AG04449 (cell line): ENCODE measurements around the gene PIBF1.

Experiments
- CTCF ChIA-PET: fragments of 350-600 bp; formaldehyde crosslinking; extraction: SDS; loops from one replicate; lab custom pipeline; 2021; ENCODE audit warnings: antibody characterized with exemption; lab: Yijun Ruan, JAX
- POLR2A ChIA-PET: fragments of 400-600, 350-600 bp; formaldehyde crosslinking; extraction: SDS; loops from one replicate; lab custom pipeline; 2020; ENCODE audit warnings: antibody characterized with exemption, inconsistent platforms; lab: Yijun Ruan, JAX
- DNase-seq: peaks from one replicate; pipeline ENCODE4 v3.0.0-alpha.2; 2010; ENCODE audit warnings: low read depth, low spot score
- H3K4me3 ChIP-seq: 2 replicates; pipeline ENCODE4 v1.5.1; 2011; ENCODE audit warnings: low read depth, mild to moderate bottlenecking, control low read depth, low read length
- CTCF ChIP-seq: IDR thresholded peaks from one replicate; pipeline ENCODE4 v1.5.1; 2011; ENCODE audit warnings: mild to moderate bottlenecking, moderate library complexity, low read length, control low read depth, inconsistent platforms; ENCODE audit not compliant: insufficient read depth; ENCODE audit errors: missing control alignments

Gene PIBF1

GRCh38 chr13:72852207-72852606 lies 70.3 kb downstream of the PIBF1 start:
- ChIA-PET CTCF (interaction anchor here (1.8 to 4.7 kb wide), 2 partner anchors 11 to 12 kb away, joined by 4 to 29 read pairs; no protein-coding TSS in a partner anchor), POLR2A (no interaction called here)
- no peak overlapping the region for H3K4me3 ChIP-seq
- no peak for TF ChIP-seq CTCF
- DNase-seq = no peak

GRCh38 chr13:72853000-72853399 lies 71.1 kb downstream of the PIBF1 start:
- H3K4me3 ChIP-seq = no peak overlapping the region
- no peak for DNase-seq
- POLR2A ChIA-PET = no interaction called here
- no peak for TF ChIP-seq CTCF
- CTCF ChIA-PET = interaction anchor here (0.6 to 1.8 kb wide), 2 partner anchors 10 to 17 kb away, joined by 3 to 4 read pairs; no protein-coding TSS in a partner anchor

- no peak for TF ChIP-seq CTCF
- ChIA-PET CTCF (interaction anchor here (0.7 to 1.2 kb wide), 3 partner anchors 9 to 1355 kb away, joined by 3 to 4 read pairs (median 3); no protein-coding TSS in a partner anchor), POLR2A (no interaction called here)
- H3K4me3 ChIP-seq = no peak overlapping the region
- peak; percentile 28 for DNase-seq
Observed at GRCh38 chr13:72864142-72865011, 82.4 kb downstream of the PIBF1 start.

- no peak for TF ChIP-seq CTCF
- H3K4me3 ChIP-seq = no peak overlapping the region
- CTCF ChIA-PET = no interaction called here
- DNase-seq = no peak
- POLR2A ChIA-PET = no interaction called here
Observed at GRCh38 chr13:72868229-72868628, 86.3 kb downstream of the PIBF1 start.

GRCh38 chr13:72875233-72875632 lies 93.3 kb downstream of the PIBF1 start:
- H3K4me3 ChIP-seq = no peak overlapping the region
- ChIA-PET POLR2A (no interaction called here), CTCF (interaction anchor here (1.0 kb wide), 1 partner anchor 67 kb away, joined by 3 read pairs; no protein-coding TSS in a partner anchor)
- no peak for TF ChIP-seq CTCF
- no peak for DNase-seq

GRCh38 chr13:72884101-72884500 lies 102.2 kb downstream of the PIBF1 start:
- no peak for DNase-seq
- ChIA-PET CTCF (no interaction called here), POLR2A (no interaction called here)
- no peak for TF ChIP-seq CTCF
- no peak overlapping the region for H3K4me3 ChIP-seq
